ENCODE measurements around the gene HCFC1R1. TPM values are rescaled to one million over a fixed set of nuclear protein-coding genes. Genes with fewer than 3 reads are reported as not detected.

Gene HCFC1R1
- total RNA-seq, 1 donor from 2014 or later, result 117 TPM

DNA sequence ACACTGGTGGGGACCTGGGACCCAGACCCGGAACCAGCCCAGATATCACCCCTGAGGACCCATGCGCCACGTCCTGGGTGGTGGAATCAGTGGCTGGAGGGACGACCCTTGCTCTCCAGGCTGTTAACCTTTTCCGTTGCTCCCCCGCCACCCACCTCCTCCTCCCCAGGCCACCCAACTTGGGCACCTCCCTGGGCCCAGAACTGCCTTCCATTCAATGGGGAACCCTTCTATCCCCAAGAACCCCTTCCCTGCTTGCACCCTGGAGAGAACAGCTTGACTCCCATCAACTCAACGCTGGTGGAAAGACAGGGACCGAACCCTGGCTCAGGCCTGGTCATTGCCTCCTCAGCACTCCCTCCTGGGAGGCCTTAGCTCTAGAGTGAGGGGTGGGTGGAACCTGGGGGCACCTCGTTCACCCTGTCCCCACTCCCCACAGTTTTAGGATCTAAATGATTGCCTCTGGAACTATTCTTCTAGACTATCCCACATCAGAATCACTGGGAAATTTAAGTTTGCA, 36.0 kb upstream of the HCFC1R1 start:
- peaks cover 3% of the 10 kb centered on the region for H3K27me3 Mint-ChIP-seq (ENCODE audit: unreplicated experiment)
- TF ChIP-seq, protein P1, sequence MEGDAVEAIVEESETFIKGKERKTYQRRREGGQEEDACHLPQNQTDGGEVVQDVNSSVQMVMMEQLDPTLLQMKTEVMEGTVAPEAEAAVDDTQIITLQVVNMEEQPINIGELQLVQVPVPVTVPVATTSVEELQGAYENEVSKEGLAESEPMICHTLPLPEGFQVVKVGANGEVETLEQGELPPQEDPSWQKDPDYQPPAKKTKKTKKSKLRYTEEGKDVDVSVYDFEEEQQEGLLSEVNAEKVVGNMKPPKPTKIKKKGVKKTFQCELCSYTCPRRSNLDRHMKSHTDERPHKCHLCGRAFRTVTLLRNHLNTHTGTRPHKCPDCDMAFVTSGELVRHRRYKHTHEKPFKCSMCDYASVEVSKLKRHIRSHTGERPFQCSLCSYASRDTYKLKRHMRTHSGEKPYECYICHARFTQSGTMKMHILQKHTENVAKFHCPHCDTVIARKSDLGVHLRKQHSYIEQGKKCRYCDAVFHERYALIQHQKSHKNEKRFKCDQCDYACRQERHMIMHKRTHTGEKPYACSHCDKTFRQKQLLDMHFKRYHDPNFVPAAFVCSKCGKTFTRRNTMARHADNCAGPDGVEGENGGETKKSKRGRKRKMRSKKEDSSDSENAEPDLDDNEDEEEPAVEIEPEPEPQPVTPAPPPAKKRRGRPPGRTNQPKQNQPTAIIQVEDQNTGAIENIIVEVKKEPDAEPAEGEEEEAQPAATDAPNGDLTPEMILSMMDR (IDR thresholded peaks at IDR 0.05; ENCODE audit: partially characterized antibody, unreplicated experiment), result no peak
- H3K4me3 Mint-ChIP-seq (ENCODE audit: unreplicated experiment), result peak overlapping the region; percentile 74
- no peak for DNase-seq
- no peaks in the 10 kb centered on the region for H3K36me3 Mint-ChIP-seq (ENCODE audit: unreplicated experiment)
- H3K9me3 Mint-ChIP-seq (ENCODE audit: unreplicated experiment), result peaks cover 3% of the 10 kb centered on the region
- H3K27ac Mint-ChIP-seq (ENCODE audit: unreplicated experiment), result peak overlapping the region; percentile 66
- no peaks in the 10 kb centered on the region for H3K4me1 Mint-ChIP-seq (ENCODE audit: low read depth, unreplicated experiment)

DNA sequence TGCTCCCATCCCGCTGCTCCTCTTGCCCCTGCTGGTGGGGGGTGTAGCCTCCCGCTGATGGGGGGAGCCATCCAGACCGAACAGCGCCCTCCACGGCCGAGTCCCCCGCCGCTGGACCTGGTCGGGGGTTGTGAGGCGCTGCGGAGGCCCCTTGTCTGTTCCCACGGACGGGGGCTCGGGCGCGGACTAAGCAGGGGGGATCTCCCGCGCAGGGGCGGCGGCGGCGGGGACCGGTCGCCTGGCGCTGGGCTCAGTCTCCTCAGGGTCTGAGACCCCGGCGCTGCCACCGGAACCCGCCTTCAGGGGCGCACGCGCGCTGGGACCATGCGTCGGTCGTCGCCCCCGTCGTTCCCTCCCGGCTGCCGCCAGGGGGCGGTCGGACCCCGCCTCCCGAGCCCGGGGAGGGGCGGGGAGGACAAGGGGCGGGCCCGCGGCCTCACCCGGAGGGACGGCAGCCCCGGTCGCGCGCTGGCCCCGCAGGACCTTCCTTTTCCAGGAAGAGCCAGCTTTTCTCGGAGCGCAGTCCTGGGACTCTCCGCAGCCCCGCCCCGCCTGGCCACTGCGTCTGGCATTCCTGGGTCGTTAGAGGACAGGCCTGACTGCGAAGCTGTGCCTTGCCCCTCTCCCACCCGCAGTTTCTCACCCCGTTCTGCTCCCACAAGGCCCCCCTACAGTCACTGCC, 35.4 kb upstream of the HCFC1R1 start:
- Mint-ChIP-seq H3K9me3 (ENCODE audit: unreplicated experiment) (peaks cover 3% of the 10 kb centered on the region), H3K4me3 (ENCODE audit: unreplicated experiment) (peak overlapping the region; percentile 84), H3K4me1 (ENCODE audit: low read depth, unreplicated experiment) (no peaks in the 10 kb centered on the region), H3K36me3 (ENCODE audit: unreplicated experiment) (no peaks in the 10 kb centered on the region), H3K27me3 (ENCODE audit: unreplicated experiment) (peaks cover 3% of the 10 kb centered on the region), H3K27ac (ENCODE audit: unreplicated experiment) (peak overlapping the region; percentile 66)
- TF ChIP-seq, protein P1 (IDR thresholded peaks at IDR 0.05; ENCODE audit: partially characterized antibody, unreplicated experiment), result peak; percentile 96
- DNase-seq, result peak; percentile 92

DNA sequence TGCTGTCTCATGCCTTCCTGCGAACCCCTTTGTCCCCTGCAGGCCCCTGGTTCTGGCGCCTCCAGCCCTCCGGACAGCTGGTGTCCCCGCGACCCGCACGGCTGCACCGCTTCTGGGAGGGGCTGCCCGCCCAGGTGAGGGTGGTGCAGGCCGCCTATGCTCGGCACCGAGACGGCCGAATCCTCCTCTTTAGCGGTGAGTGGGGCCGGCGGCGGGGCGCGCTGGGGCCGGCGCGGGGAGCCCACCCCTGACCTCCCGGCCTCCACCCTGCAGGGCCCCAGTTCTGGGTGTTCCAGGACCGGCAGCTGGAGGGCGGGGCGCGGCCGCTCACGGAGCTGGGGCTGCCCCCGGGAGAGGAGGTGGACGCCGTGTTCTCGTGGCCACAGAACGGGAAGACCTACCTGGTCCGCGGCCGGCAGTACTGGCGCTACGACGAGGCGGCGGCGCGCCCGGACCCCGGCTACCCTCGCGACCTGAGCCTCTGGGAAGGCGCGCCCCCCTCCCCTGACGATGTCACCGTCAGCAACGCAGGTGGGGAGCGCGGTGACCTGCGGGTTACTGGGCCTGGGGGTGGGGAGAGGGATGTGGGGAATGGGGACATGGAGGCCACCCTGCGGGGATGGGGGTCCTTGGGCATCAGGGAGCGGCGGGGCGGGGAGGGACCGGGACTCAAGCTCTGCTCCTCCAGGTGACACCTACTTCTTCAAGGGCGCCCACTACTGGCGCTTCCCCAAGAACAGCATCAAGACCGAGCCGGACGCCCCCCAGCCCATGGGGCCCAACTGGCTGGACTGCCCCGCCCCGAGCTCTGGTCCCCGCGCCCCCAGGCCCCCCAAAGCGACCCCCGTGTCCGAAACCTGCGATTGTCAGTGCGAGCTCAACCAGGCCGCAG, 34.6 kb upstream of the HCFC1R1 start:
- Mint-ChIP-seq H3K27me3 (ENCODE audit: unreplicated experiment) (peaks cover 7% of the 10 kb centered on the region), H3K4me1 (ENCODE audit: low read depth, unreplicated experiment) (no peaks in the 10 kb centered on the region), H3K4me3 (ENCODE audit: unreplicated experiment) (peak overlapping the region; percentile 84), H3K36me3 (ENCODE audit: unreplicated experiment) (no peaks in the 10 kb centered on the region), H3K27ac (ENCODE audit: unreplicated experiment) (no peak overlapping the region), H3K9me3 (ENCODE audit: unreplicated experiment) (peaks cover 3% of the 10 kb centered on the region)
- DNase-seq, result peak; percentile 61
- TF ChIP-seq, protein P1 (IDR thresholded peaks at IDR 0.05; ENCODE audit: partially characterized antibody, unreplicated experiment), result no peak

DNA sequence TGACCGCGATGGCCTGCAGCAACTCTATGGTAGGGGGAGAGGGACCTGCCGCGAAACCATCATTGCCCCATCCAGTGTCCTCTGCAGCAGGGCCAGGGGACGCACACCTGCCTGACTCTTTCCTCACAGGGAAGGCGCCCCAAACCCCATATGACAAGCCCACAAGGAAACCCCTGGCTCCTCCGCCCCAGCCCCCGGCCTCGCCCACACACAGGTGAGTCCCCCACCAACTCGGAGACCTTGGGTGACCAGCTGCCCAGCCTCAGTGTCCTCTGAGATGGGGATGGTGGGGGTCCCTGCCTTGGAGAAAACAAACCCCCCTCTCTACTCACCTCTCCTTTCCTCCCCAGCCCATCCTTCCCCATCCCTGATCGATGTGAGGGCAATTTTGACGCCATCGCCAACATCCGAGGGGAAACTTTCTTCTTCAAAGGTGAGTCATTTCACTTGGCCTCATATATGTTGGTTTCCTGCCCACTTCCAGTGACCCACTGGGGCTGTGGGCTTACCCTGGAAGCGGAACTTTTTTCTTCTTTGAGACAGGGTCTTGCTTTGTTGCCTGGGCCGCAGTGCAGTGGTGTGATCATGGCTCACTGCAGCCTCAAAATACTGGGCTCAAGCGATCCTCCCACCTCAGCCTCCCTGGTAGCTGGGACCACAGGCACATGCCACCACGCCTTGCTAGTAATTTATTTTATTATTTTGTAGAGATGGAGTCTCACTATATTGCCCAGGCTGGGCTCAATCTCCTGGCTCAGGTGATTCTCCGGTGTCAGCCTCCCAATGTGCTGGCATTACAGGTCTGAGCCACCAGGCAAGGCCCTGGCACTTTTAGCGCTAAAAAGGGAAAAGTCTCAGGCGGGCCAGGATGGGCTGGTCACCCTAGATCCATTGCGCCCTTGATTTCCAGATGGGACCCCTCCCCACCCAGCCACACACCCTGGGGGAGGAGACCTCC, 33.7 kb upstream of the HCFC1R1 start:
- peaks cover 3% of the 10 kb centered on the region for H3K9me3 Mint-ChIP-seq (ENCODE audit: unreplicated experiment)
- no peak overlapping the region for H3K27ac Mint-ChIP-seq (ENCODE audit: unreplicated experiment)
- no peaks in the 10 kb centered on the region for H3K4me1 Mint-ChIP-seq (ENCODE audit: low read depth, unreplicated experiment)
- no peak for DNase-seq
- H3K4me3 Mint-ChIP-seq (ENCODE audit: unreplicated experiment), result no peak overlapping the region
- H3K27me3 Mint-ChIP-seq (ENCODE audit: unreplicated experiment), result peaks cover 7% of the 10 kb centered on the region
- no peaks in the 10 kb centered on the region for H3K36me3 Mint-ChIP-seq (ENCODE audit: unreplicated experiment)
- TF ChIP-seq, protein P1 (IDR thresholded peaks at IDR 0.05; ENCODE audit: partially characterized antibody, unreplicated experiment), result no peak
